Right lobe of liver (tissue), 6 donors: Measurements from ENCODE around the gene FGD2. TPM values are rescaled to one million over a fixed set of nuclear protein-coding genes. Genes with fewer than 3 reads are reported as not detected.

Source experiments
- ATAC-seq, 4 donors: fragments of 200-7000 bp; cut with Tn5 transposase; one replicate each; pipeline ENCODE4 v1.9.1; 2020; ENCODE audit warnings: mild to moderate bottlenecking in 4 of 4, moderate library complexity in 4 of 4
- DNase-seq, 3 donors: peaks; one replicate each; pipeline ENCODE4 v3.0.0-alpha.2; 2020
- H3K27ac ChIP-seq, 3 donors: fragments of 200-600 bp; one replicate each; pipeline ENCODE4 v1.8.0; 2022
- H3K27me3 ChIP-seq, 2 donors: fragments of 200-600 bp; one replicate each; pipeline ENCODE4 v1.8.0; 2022
- H3K36me3 ChIP-seq, 4 donors: fragments of 200-600 bp; sonication (generic) in 1 of 4; one replicate each; pipeline versions ENCODE4 v1.5.1 to v1.8.0; 2017 to 2022; ENCODE audit warnings: control low read depth in 1 of 4
- H3K4me1 ChIP-seq, 4 donors: fragments of 200-600 bp; sonication (generic) in 1 of 4; one replicate each; pipeline versions ENCODE4 v1.5.1 to v1.8.0; 2017 to 2022; ENCODE audit warnings: control low read depth in 1 of 4
- H3K4me3 ChIP-seq, 3 donors: fragments of 200-600 bp; one replicate each; pipeline ENCODE4 v1.8.0; 2022
- H3K9me3 ChIP-seq, 4 donors: fragments of 200-600 bp; sonication (generic) in 1 of 4; one replicate each; pipeline versions ENCODE4 v1.5.1 to v1.8.0; 2017 to 2022; ENCODE audit warnings: control low read depth in 1 of 4
- CTCF ChIP-seq, 4 donors: fragments of 200-600 bp in 3 of 4; fragments of 450-650 bp in 1 of 4; IDR thresholded peaks; one replicate each; pipeline versions ENCODE4 v1.5.1 to v1.8.0; 2016 to 2022; ENCODE audit warnings: antibody characterized with exemption in 4 of 4, mild to moderate bottlenecking in 2 of 4
- POLR2A ChIP-seq: fragments of 450-650 bp; IDR thresholded peaks from one replicate; pipeline ENCODE4 v1.6.1; 2017; ENCODE audit warnings: antibody characterized with exemption, mild to moderate bottlenecking
- WGBS: methylation state at CpG from one replicate; pipeline ENCODE4 v1.1.6; 2018; ENCODE audit warnings: low coverage, low lambda C conversion rate; ENCODE audit not compliant: insufficient coverage; ENCODE audit errors: missing lambda C conversion rate; 5-methylcytosine and 5-hydroxymethylcytosine counted together
- intact Hi-C, 2 donors: fragments of 100-400 bp; cut with DNase I; formaldehyde crosslinking; loops; one replicate each; pipeline versions ENCODE4 v1.11.2 to v1.14.1; 2022
- long read RNA-seq: library from polyadenylated mRNA; unstranded; transcript quantifications from one replicate; pipeline ENCODE4 v2.0.0, GENCODE V29; 2019
- total RNA-seq, 6 experiments: library from RNA; depleted of rRNA in 2 of 6; stranded (reverse); fragments of >200 nt in 2 of 6; fragmentation: NEBNext Ultra II Directional in 3 of 6; extraction: Animal tissue kit (Norgen Biotek cat#: 25700) in 3 of 6; gene quantifications; one replicate each; pipeline versions ENCODE4 v1.1.0 to v1.2.4, GENCODE V29; 2016 to 2023
- donor health status: DM: no; HTN: yes; CAD: no.
- donor health status: DM: no; HTN: no; CAD: no.
- donor health status: DM: no; HTN: no; CAD: no.
- donor health status: DM: no; HTN: yes; CAD: no.
- donor health status: DM: no; HTN: yes; CAD: no.

Gene FGD2
- total RNA-seq = 10 to 100 TPM in 2 of 6 experiments, 1 to 10 TPM in 4; 6.6 to 15.6 (median 9.6) TPM
- long read RNA-seq = 0 reads

DNA sequence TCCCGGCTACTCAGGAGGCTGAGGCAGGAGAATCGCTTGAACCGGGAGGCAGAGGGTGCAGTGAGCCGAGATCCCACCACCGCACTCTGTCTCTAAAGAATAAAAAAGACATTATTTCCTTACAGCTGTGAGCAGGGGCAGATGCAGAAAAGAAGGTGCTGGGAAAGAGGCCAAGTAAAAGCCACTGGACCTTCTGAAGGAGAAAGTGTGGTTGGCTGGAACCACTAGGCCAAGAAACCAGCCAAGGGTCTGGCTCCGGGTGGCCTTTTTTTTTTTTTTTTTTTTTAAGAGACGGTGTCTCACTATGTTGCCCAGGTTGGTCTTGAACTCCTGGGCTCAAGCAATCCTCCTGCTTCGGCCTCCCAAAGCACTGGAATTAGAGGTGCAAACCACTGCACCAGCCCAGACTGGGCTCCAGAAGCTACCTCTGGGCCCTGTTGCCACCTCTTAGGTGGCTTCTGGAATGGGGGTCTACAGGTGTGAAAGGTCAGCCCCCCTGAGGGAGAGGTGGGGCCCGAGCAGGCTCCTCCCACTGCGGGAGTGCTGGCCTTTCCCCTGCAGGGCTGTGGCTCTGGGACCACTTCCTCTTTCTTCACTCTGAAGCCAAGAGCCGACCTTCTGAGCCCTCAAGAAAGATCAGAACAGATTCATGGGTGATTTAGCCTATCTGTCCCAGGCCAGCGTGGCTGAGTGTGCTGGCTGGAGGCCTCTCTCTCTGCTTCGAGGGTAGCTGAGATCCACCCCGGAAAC lies at the start of gene FGD2:
Gene FGD2, plus strand, starts transcription at position 595 of the 750 bp plus-strand sequence. CDS start 163 bp downstream, outside the sequence.
- peak; percentile 15 to 36 (median 30) for ATAC-seq
- 72% methylated on average over 7 of the region's 14 CpGs for WGBS

DNA sequence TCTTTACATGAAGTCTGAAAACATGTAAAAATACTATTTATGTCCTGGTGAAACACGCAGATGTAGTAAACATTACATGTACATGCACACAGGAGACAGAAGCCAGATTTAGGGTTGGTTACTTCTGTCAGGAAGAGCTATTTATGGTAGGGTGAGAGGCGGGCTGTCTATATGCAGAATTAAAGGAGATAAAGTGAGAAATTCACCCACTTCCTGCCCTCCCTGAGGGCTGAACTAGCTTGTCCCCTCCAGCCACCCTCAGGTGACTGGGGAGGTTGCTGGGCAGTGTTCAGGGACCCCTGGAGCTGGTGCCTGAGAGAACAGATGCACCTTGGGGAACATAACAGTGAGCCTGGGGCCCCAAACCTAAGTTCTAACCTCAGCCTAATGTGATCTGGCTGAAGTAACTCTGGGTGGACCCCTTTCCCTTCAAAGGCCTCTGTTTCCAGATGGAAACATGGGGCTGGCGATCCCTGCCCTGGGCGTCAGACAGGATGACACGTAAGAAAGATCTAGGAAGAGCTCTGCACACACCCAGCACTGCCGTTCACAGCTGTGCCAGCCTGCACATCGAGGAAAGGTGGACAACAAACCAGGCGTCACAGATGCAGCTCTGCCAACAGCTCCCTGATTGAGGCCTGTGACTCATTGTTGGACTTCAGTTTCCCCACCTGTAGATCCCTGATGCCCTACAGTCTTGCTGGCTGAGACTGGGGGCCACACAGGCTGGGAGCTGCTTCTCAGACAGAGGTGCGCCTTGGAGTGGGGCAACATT lies 49.6 kb upstream of the FGD2 start:
- no peaks in the 10 kb centered on the region for H3K9me3 ChIP-seq
- no peak overlapping the region for H3K4me3 ChIP-seq
- no peak for ATAC-seq
- intact Hi-C loops = no loop called here
- H3K27ac ChIP-seq = no peak overlapping the region
- no peaks in the 10 kb centered on the region for H3K4me1 ChIP-seq
- TF ChIP-seq CTCF (IDR thresholded peaks at IDR 0.05) (no peak), POLR2A (no peak)
- no peaks in the 10 kb centered on the region for H3K27me3 ChIP-seq
- DNase-seq = peak in 1 of 3 donors; percentile 31
- WGBS = 50% methylated on average over 5 of the region's 9 CpGs
- H3K36me3 ChIP-seq = no peaks in the 10 kb centered on the region

More for the DNA sequence above, at the start of gene FGD2:
- DNase-seq = no peak
- intact Hi-C loops = no loop called here
- TF ChIP-seq CTCF (IDR thresholded peaks at IDR 0.05) (no peak), POLR2A (no peak)
- Histone ChIP-seq H3K4me3 (peak within 1 kb of the TSS; percentile 9 to 39 (median 30)), H3K4me1 (no peaks in the 10 kb centered on the region), H3K9me3 (no peaks in the 10 kb centered on the region), H3K27ac (no peak within 1 kb of the TSS), H3K27me3 (no peaks in the 10 kb centered on the region), H3K36me3 (no peaks in the 10 kb centered on the region)

- TF ChIP-seq POLR2A (no peak), CTCF (IDR thresholded peaks at IDR 0.05) (no peak)
- H3K36me3 ChIP-seq = no peaks in the 10 kb centered on the region
- no peak overlapping the region for H3K4me3 ChIP-seq
- no peaks in the 10 kb centered on the region for H3K9me3 ChIP-seq
- DNase-seq (no peak), ATAC-seq (no peak)
- H3K4me1 ChIP-seq = no peaks in the 10 kb centered on the region
- no peaks in the 10 kb centered on the region for H3K27me3 ChIP-seq
- H3K27ac ChIP-seq = no peak overlapping the region
- intact Hi-C loops = no loop called here
Observed at GRCh38 chr6:36956446-36956820, 49.0 kb upstream of the FGD2 start.

DNA sequence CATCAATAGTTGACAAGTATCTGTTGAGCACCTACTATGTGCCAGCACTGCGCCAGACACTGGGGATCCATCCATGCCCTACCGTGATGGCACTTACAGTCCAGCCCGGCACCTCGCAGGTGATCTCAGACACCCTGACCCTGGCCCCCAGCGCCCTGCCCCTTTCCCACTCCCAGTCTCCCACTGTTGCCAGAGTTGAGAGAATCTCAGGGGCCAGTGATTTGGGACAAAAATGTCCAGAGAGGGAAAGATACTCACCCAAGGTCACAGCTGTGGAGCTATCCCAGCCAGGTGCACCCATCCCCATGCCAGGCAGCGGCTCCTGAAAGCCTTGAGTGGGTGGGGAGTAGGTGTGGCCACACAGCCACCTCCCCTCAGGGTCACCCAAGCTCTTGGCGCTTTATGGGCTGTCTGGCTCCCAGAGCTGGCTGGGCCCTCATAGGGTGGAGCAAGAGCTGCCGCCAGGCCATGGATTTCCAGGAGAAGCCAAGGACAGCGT lies 47.6 kb upstream of the FGD2 start:
- Histone ChIP-seq H3K27me3 (no peaks in the 10 kb centered on the region), H3K27ac (no peak overlapping the region), H3K9me3 (no peaks in the 10 kb centered on the region), H3K36me3 (no peaks in the 10 kb centered on the region), H3K4me1 (no peaks in the 10 kb centered on the region), H3K4me3 (no peak overlapping the region)
- peak in 1 of 3 donors; percentile 38 for DNase-seq
- no peak for ATAC-seq
- TF ChIP-seq CTCF (IDR thresholded peaks at IDR 0.05) = no peak
- TF ChIP-seq POLR2A = no peak
- no CpG with 5 or more reads among the region's 9 CpGs for WGBS
- intact Hi-C loops = no loop called here
